SH-SY5Y (cell line): ENCODE measurements around the gene CTBP2.

ENCODE experiments used
- GATA2 ChIP-seq: IDR thresholded peaks from 2 replicates; pipeline ENCODE4 v1.6.1; 2011; ENCODE audit warnings: mild to moderate bottlenecking, low read depth, low read length
- GATA3 ChIP-seq: IDR thresholded peaks from 2 replicates; pipeline ENCODE4 v1.6.1; 2011; ENCODE audit warnings: low read depth, mild to moderate bottlenecking, low read length, moderate library complexity

Gene CTBP2

GRCh38 chr10:125017547-125018298, 142.6 kb downstream of the CTBP2 start:
- TF ChIP-seq GATA2 (no peak), GATA3 (no peak)

GRCh38 chr10:125016611-125017202, 143.7 kb downstream of the CTBP2 start:
- TF ChIP-seq GATA2, result no peak
- no peak for TF ChIP-seq GATA3

- no peak for TF ChIP-seq GATA2
- TF ChIP-seq GATA3, result no peak
Measured at GRCh38 chr10:125016123-125016522, 144.2 kb downstream of the CTBP2 start.

- TF ChIP-seq GATA3 (no peak; the same call in 1 of the 2 replicates), GATA2 (peak; percentile 92)
Measured at GRCh38 chr10:125015356-125015944, 144.9 kb downstream of the CTBP2 start.

- TF ChIP-seq GATA2 (no peak), GATA3 (no peak)
Measured at GRCh38 chr10:125014836-125015355, 145.5 kb downstream of the CTBP2 start.

GRCh38 chr10:125014086-125014830, 146.1 kb downstream of the CTBP2 start:
- TF ChIP-seq GATA2 (no peak), GATA3 (no peak)

GRCh38 chr10:125013529-125013872, 146.9 kb downstream of the CTBP2 start:
- no peak for TF ChIP-seq GATA3
- TF ChIP-seq GATA2, result no peak

- TF ChIP-seq GATA3 (no peak), GATA2 (no peak)
Measured at GRCh38 chr10:125012851-125013528, 147.4 kb downstream of the CTBP2 start.

- TF ChIP-seq GATA3 (no peak), GATA2 (no peak)
Measured at GRCh38 chr10:125011926-125012705, 148.2 kb downstream of the CTBP2 start.

- TF ChIP-seq GATA3 (no peak), GATA2 (no peak)
Measured at GRCh38 chr10:125011171-125011925, 149.0 kb downstream of the CTBP2 start.

GRCh38 chr10:125010362-125010761, 150.0 kb downstream of the CTBP2 start:
- no peak for TF ChIP-seq GATA2
- no peak for TF ChIP-seq GATA3

- no peak for TF ChIP-seq GATA2
- TF ChIP-seq GATA3, result no peak
Measured at GRCh38 chr10:125009661-125010161, 150.7 kb downstream of the CTBP2 start.
